Measurements from ENCODE around the gene TAS2R38. TPM values are rescaled to one million over a fixed set of nuclear protein-coding genes. Genes with fewer than 3 reads are reported as not detected.

TAS2R38 gene
- total RNA-seq, 4 donors from 2014 or later = not detected

DNA sequence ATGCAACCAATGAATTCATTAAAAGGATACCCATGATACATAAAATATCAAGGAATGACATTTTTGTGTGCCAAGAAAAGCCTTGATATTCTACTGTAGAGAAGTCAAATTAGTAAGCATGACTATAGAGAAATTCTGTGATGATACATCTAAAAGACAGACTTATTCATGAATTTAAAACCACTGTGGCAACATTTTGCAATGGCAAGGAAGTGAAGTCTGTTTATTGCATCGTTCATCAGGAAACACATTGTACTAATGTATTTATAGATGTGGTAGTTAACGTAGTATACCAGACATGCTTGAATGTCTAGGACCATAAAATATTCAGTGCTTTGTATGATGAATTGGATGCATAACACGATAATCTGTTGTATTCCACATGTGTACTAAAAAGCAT, 17.5 kb downstream of the TAS2R38 start:
- DNase-seq = no peak
- Histone ChIP-seq H3K27ac (no peak overlapping the region), H3K36me3 (no peaks in the 10 kb centered on the region), H3K27me3 (no peaks in the 10 kb centered on the region), H3K9me3 (no peaks in the 10 kb centered on the region), H3K4me3 (no peak overlapping the region), H3K4me1 (no peaks in the 10 kb centered on the region)
- 40 to 46% methylated on average over 3 of the region's 3 CpGs for WGBS, 2 donors
- TF ChIP-seq POLR2A (IDR thresholded peaks at IDR 0.05) (no peak), CTCF (IDR thresholded peaks at IDR 0.05) (no peak)
- intact Hi-C loops (cut with DNase I) = no loop called here

DNA sequence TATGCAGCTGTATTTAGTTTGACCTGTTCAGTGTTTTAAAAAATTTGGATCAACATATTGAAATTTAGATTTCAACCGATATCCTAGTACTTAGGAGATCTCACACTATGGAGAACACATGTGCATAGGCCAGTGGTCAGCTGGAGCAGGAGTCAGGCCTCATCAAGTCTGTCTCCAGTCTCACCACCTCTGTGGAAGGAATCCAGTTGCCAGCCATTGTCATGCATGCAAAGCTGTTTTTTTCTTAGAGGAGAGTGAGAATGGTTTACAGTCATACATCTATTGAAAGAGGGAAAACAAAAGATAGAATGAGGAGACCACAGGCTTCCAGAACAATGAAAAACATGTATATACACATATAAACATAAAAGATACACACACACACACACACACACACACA, 19.2 kb downstream of the TAS2R38 start:
- no peaks in the 10 kb centered on the region for H3K4me1 ChIP-seq

GRCh38 chr7:141952461-141952860, 21.1 kb downstream of the TAS2R38 start:
- no peaks in the 10 kb centered on the region for H3K9me3 ChIP-seq
- intact Hi-C loops (cut with DNase I) = no loop called here
- H3K36me3 ChIP-seq = no peaks in the 10 kb centered on the region
- H3K4me1 ChIP-seq = no peaks in the 10 kb centered on the region
- H3K27me3 ChIP-seq = no peaks in the 10 kb centered on the region
- no peak for DNase-seq
- H3K27ac ChIP-seq = no peak overlapping the region
- TF ChIP-seq CTCF (IDR thresholded peaks at IDR 0.05) = no peak
- TF ChIP-seq POLR2A (IDR thresholded peaks at IDR 0.05) = no peak
- WGBS, 2 donors = 85 to 91% methylated on average over 1 of the region's 1 CpG
- H3K4me3 ChIP-seq = no peak overlapping the region

More for the DNA sequence above, 19.2 kb downstream of the TAS2R38 start:
- WGBS, 2 donors = 43 to 73% methylated on average over 1 of the region's 1 CpG
- Histone ChIP-seq H3K27ac (no peak overlapping the region), H3K27me3 (no peaks in the 10 kb centered on the region), H3K9me3 (no peaks in the 10 kb centered on the region), H3K36me3 (no peaks in the 10 kb centered on the region), H3K4me3 (no peak overlapping the region)
- intact Hi-C loops (cut with DNase I) = no loop called here
- TF ChIP-seq CTCF (IDR thresholded peaks at IDR 0.05) = no peak
- DNase-seq = no peak

GRCh38 chr7:141950806-141951205, 22.8 kb downstream of the TAS2R38 start:
- H3K36me3 ChIP-seq = no peaks in the 10 kb centered on the region
- TF ChIP-seq CTCF (IDR thresholded peaks at IDR 0.05) = no peak
- TF ChIP-seq POLR2A (IDR thresholded peaks at IDR 0.05) = no peak
- 38 to 88% methylated on average over 1 of the region's 1 CpG for WGBS, 2 donors
- H3K27me3 ChIP-seq = no peaks in the 10 kb centered on the region
- no peak overlapping the region for H3K4me3 ChIP-seq
- no peak for DNase-seq
- H3K4me1 ChIP-seq = no peaks in the 10 kb centered on the region
- peaks cover 0 to 5% (median 0%) of the 10 kb centered on the region in 3 donors for H3K9me3 ChIP-seq
- H3K27ac ChIP-seq = no peak overlapping the region
- intact Hi-C loops (cut with DNase I) = no loop called here

DNA sequence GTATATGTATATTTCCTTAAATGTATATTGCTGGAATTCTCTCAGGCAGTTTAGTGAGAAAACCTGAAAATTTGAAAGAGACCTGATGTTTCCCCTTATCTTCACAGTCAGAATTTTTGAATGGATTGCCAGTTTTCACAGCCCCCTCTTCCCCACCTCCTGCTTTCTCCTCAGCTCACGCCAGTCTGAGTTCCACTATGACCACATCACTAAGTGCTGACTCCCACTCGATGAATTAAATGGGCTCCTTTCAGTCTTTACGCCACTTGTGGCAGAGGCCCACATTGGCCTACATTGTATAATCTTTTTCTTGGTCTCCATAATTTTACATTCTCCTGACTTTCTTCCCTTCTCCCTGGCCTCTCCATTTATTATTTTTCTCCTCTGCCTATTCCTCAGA, 23.7 kb downstream of the TAS2R38 start:
- no peak overlapping the region for H3K4me3 ChIP-seq
- 75 to 78% methylated on average over 3 of the region's 3 CpGs for WGBS, 2 donors
- no peak overlapping the region for H3K27ac ChIP-seq
- no peaks in the 10 kb centered on the region for H3K4me1 ChIP-seq
- no peaks in the 10 kb centered on the region for H3K36me3 ChIP-seq
- peaks cover 0 to 5% (median 0%) of the 10 kb centered on the region in 3 donors for H3K9me3 ChIP-seq
- intact Hi-C loops (cut with DNase I) = no loop called here
- DNase-seq = no peak
- TF ChIP-seq CTCF (IDR thresholded peaks at IDR 0.05) = no peak
- TF ChIP-seq POLR2A (IDR thresholded peaks at IDR 0.05) = no peak
- H3K27me3 ChIP-seq = no peaks in the 10 kb centered on the region
